GM21786 (cell line): ENCODE measurements around the gene CD68.
A peak's percentile ranks its signal among the peaks of the same experiment; 100 is the strongest.

Experiments used
- ATAC-seq: cut with Tn5 transposase; IDR thresholded peaks from one replicate; pipeline ENCODE4 v1.9.1; 2021; ENCODE audit not compliant: unreplicated experiment

Gene CD68

GRCh38 chr17:7559320-7560171, 19.9 kb upstream of the CD68 start:
- no peak for ATAC-seq

GRCh38 chr17:7560172-7561027, 19.0 kb upstream of the CD68 start:
- ATAC-seq: no peak

- peak; percentile 38 for ATAC-seq
Observed at GRCh38 chr17:7561028-7561575, 18.3 kb upstream of the CD68 start.

- ATAC-seq: peak; percentile 49
Observed at GRCh38 chr17:7561589-7562207, 17.7 kb upstream of the CD68 start, which contains the start of gene SENP3. TSS of gene SENP3 (plus strand) at chr17:7561919. CDS start at chr17:7563077, 1,158 bp downstream.

- no peak for ATAC-seq
Observed at GRCh38 chr17:7562208-7562605, 17.2 kb upstream of the CD68 start.

- ATAC-seq: no peak
Observed at GRCh38 chr17:7563115-7563869, 16.1 kb upstream of the CD68 start.

DNA sequence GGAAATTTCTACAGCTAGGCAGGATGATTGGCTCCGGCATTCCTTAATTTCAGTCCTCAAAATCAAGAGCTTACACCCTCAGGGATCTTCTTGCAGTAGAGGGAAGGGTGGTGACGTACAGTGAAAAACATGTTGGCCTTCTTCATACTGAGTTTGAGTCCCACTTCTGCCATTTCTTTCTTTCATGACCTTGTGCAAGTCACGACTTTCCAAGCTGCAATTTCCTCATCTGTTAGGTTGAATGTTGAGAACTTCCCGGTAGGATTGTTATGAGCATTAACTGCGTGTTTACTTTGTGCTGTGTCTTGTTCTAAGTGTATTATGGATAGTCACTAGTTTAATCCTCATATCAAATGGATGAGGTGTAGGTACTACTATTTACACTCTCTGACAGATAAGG, 9.9 kb upstream of the CD68 start:
- no peak for ATAC-seq

DNA sequence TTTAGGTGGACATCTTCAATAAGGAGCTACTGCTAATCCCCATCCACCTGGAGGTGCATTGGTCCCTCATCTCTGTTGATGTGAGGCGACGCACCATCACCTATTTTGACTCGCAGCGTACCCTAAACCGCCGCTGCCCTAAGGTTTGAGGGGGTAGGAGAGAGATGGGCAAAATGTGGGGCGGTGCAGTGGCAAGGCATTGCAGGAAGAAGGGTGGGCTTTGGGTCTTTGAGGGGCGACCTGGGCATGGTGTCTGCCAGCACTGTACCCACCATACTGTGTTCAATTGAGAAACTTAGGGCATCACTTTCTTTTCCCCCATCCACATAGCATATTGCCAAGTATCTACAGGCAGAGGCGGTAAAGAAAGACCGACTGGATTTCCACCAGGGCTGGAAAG, 9.1 kb upstream of the CD68 start:
- no peak for ATAC-seq

DNA sequence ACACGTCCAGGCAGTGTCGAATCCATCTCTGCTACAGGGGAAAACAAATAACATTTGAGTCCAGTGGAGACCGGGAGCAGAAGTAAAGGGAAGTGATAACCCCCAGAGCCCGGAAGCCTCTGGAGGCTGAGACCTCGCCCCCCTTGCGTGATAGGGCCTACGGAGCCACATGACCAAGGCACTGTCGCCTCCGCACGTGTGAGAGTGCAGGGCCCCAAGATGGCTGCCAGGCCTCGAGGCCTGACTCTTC, 7.2 kb upstream of the CD68 start:
- no peak for ATAC-seq

- ATAC-seq: peak; percentile 89
Observed at GRCh38 chr17:7572588-7573323, 6.7 kb upstream of the CD68 start.

GRCh38 chr17:7573324-7574080, 5.9 kb upstream of the CD68 start:
- no peak for ATAC-seq

- ATAC-seq: no peak
Observed at GRCh38 chr17:7574176-7574953, 5.1 kb upstream of the CD68 start.

DNA sequence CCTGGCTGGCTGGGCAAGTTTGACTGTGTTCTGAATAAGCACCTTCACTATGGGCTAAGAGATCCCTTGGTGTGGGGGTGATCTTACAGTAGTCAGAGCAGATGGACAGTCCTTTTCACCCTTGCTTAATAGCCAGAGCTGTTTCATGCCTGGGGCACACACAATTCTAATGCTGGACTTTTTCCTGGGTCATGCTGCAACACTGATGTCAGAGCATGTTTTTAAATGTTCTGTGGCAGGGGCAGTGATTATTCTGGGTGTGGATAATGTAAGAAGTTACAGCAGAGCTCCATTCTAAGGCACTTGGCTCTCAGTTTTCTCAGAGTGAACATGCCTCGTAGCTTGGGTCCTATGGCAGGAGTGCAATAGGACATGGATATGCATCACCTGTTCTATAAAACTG, 4.0 kb upstream of the CD68 start:
- ATAC-seq: no peak

DNA sequence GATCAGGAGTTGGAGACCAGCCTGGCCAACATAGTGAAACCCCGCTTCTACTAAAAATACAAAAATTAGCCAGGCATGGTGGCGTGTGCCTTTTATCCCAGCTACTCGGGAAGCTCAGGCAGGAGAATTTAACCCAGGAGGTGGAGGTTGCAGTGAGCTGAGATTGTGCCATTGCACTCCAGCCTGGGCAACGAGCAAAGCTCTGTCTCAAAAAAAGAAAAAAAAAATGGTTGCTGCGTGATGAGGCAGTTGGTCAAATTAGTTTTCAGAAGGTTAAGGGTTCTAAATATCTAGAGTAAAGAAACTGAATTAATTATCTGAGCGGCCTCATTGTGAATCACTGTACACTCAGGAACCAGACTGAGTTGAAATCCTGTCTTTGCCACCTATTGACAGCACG, 3.5 kb upstream of the CD68 start:
- ATAC-seq: no peak

- no peak for ATAC-seq
Observed at GRCh38 chr17:7576432-7576937, 3.0 kb upstream of the CD68 start.

DNA sequence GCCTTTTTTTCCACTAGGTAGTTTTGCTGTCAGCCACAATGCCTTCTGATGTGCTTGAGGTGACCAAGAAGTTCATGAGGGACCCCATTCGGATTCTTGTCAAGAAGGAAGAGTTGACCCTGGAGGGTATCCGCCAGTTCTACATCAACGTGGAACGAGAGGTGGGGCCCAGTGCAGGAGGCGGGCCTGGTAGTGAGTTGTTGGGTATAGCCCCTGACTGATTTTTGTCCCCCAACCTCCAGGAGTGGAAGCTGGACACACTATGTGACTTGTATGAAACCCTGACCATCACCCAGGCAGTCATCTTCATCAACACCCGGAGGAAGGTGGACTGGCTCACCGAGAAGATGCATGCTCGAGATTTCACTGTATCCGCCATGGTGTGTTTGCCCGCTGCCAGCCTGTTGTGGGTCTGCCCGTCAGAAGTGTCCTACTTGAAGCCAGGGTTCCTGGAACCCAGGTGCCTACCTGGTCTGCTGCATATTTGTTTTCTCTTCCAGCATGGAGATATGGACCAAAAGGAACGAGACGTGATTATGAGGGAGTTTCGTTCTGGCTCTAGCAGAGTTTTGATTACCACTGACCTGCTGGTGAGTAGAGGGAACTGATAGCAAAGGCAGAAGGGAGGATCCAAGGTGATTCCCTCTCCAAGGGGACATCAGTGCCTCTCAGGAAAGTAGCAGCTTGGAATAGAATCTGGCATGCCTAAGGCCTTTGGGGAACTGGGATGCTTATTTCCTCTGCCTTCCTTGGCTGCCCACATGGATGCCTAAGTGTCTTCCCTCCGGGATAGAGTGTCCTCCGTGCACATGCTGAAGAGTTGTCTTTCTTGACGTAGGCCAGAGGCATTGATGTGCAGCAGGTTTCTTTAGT, 1.9 kb upstream of the CD68 start:
- no peak for ATAC-seq

- no peak for ATAC-seq
Observed at GRCh38 chr17:7579834-7580603, 581 bp downstream of the CD68 start.
